Stimulated activated CD8-positive, alpha-beta memory T cell treated with anti-CD3 and anti-CD28 coated beads, Interleukin-4, amount 100 ng/mL, for 24 hours (primary cell): ENCODE measurements around the gene CPXM1.

ENCODE experiments used
- DNase-seq: peaks from one replicate; pipeline ENCODE4 v3.0.0-alpha.2; 2020; ENCODE audit warnings: low read depth

The CPXM1 gene

GRCh38 chr20:2763186-2763585, 37.2 kb downstream of the CPXM1 start:
- DNase-seq = no peak

DNA sequence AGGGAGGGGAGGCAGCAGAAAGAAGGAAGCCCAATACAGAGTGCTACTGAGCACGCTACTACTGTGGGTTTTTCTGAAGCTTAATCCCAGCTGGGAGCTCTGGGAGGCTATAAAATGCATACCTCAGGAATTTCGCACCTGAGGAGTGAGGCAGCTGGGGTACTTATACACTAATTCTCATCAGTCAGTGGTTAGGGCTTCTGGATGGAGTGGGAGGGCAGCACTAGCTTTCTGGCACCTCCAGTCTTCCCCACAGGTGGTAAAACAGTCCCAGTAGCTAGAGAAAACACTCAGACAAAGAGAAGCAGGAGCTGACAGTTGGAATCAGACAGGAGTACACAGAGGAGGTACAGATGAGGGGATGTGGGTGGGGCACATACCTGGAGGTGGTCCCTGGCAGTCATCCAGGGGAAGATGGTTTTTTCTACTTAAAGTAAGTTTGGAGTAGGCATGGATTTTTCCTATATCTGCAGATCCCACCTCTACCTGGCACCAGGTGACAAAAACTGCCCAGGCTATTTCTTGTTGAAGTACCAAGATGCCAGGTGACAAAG, 37.8 kb downstream of the CPXM1 start:
- no peak for DNase-seq

DNA sequence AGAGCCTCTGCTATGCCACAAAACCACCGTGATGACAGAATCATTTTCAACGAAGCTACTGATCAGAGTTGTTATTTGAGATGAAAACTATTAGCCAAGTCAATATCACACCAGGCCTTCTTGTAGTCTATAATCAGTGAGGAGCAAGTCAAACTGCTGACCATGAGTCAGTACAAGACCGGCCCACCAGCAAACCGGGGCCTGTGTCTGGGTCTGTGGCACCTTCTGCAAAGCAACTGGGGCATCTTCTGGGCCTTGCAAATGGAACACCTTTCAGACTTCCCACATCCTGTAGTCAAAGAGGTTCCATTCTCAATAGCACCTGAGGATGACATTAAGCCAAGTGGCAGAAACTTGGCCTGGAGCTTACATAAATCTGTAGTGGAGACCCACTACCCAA, 38.5 kb downstream of the CPXM1 start:
- no peak for DNase-seq

- no peak for DNase-seq
Observed at GRCh38 chr20:2760952-2761305, 39.5 kb downstream of the CPXM1 start.

DNA sequence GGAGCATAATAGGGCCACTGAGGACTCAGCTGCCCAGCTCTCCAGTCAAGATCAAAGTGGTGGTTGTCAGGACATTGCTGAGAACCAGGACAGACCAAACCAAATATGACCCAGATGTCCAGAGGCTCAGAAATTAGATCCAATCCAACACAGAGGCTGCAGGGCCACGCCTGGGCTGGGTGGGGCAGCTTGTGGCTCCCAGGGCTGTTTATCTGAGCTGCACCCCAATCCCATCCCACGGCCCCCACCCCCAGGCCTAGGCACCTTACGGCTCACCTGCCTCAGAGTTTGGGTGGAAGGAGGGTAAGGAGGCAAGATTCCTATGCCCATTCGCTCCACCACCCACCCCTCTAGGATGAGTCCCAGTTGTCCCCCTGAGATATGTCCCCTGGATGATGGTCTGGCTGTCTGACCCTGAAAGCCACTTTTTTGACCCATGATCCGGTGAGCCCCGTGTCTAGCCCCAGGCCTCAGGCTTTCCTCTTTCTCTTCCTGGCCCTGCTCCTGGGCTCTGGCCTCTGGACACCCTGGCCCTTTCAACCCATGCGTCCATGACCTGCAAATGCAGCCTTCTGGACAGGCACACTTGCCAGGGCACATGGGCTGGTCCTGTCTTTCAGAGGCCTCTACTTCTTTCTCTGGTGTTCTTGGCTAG, 40.0 kb downstream of the CPXM1 start:
- no peak for DNase-seq

DNA sequence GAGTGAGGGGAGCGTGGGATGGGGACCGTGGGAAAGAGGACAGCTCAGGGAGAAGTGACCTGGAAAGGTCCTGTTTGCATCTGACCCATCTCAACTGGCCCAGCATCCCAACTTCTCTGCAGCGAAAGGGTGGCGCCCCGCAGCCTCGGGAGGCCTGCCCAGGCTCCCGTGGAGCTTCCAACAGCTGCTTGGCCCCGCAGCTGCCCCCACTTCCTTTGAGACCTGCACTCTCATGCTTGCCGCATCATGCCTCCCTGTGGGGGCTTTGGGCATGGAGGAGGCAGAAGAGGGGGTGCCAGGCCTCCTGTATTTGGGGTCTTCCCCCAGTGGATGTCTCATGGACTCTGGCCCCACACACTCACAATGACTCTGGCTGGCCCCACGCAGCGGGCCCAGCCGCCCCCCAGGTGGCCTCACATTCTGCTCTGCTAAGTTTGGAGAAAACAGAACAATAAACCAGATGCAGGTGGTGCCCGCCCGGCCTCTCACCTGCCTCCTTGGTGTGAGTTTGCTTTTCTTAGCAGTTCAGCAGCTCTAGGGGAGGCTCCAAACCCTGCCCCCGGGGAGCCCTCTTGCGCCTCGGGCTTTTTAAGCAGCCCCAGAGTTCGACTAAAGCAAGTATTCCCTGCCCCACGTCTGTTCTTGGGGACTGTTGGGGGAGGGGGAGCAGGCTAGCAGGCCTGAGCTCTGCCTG, 40.7 kb downstream of the CPXM1 start:
- no peak for DNase-seq

GRCh38 chr20:2759143-2759542, 41.3 kb downstream of the CPXM1 start:
- no peak for DNase-seq

DNA sequence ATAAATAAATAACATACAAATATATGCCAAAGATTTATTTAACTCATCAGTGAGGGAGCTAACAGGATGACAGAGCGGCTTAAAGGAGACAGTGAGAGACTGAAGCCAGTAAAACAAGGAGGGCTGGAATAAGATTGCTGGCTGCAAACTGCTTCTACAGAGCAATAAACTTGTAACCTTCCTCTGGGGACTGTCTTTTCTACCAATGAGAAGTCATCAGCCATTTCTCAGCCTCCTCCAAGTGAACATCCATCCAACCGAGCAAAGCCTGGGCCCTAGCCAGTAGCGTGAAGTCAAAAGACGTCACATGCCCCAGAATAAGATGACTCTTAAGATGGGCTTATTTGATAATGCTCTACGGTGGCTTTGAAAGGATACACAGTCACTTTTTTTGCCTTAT, 42.5 kb downstream of the CPXM1 start:
- DNase-seq = no peak

DNA sequence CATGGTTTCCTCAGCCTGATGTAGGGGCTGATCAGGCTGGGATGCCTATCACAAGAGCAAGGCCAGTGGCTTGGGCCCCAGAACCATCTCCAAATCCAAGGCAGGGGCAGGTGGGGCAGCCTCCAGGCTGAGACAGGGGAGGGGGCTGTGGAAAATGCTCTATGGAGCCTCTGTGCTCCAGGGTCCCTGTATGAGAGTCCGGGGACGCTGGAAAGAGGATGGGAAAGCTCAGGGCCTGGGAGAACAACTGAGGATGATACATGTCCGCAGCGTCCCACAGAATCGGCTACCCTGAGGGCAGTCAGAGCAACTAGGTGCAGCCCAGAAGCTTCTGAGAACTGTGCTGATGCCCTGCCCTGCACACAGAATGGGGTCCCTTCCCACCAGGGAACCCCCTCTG, 43.4 kb downstream of the CPXM1 start:
- no peak for DNase-seq

- no peak for DNase-seq
Observed at GRCh38 chr20:2756056-2756611, 44.3 kb downstream of the CPXM1 start.

- no peak for DNase-seq
Observed at GRCh38 chr20:2755451-2756055, 44.9 kb downstream of the CPXM1 start.

DNA sequence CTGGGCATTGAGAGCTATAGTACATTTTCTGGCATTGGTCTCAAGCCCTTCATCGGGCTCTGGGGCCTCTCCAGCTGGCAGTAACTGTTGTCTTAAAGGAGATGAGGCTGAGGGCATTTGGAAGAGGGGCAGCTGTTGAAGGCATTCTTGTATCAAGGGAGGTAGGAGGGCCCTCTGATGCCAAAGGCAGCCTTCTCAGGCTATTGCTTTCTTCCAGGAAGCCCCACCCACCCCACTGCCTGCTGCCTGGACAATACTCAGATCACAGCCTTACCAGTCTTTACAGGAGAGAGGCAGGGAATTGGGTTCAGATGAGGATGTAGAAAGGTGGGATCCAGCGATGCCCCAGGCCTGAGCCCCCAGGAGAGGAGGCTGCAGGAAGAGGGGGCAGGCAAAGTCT, 46.0 kb downstream of the CPXM1 start:
- DNase-seq = no peak

DNA sequence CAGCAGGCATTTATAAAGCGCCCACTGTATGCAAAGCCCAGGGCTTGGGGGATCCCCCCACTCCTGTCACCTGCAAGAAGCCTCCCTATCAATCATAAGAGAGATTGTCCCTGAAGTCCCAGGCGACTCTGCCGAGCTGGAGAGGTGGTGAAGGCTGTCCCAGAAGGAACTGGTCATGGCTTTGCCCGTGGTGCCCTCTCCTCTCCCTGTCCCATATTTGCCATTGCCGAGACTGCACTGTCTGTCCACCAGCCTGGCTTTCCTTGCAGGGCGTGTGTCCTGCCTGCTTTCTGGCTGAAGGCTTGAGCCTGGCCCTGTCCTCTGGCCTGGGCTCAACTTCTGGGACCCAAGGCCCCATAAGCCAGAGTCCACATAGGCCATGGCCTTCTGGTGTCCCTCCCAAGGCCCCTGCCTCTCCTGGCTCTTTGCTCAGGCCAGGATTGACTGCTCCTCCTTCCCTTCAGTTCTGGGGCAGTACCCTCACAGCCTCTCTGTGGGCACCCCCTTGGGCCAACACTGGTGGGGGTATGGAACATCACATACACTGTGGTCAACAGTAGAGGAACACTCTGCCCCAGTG, 46.9 kb downstream of the CPXM1 start:
- DNase-seq = no peak

DNA sequence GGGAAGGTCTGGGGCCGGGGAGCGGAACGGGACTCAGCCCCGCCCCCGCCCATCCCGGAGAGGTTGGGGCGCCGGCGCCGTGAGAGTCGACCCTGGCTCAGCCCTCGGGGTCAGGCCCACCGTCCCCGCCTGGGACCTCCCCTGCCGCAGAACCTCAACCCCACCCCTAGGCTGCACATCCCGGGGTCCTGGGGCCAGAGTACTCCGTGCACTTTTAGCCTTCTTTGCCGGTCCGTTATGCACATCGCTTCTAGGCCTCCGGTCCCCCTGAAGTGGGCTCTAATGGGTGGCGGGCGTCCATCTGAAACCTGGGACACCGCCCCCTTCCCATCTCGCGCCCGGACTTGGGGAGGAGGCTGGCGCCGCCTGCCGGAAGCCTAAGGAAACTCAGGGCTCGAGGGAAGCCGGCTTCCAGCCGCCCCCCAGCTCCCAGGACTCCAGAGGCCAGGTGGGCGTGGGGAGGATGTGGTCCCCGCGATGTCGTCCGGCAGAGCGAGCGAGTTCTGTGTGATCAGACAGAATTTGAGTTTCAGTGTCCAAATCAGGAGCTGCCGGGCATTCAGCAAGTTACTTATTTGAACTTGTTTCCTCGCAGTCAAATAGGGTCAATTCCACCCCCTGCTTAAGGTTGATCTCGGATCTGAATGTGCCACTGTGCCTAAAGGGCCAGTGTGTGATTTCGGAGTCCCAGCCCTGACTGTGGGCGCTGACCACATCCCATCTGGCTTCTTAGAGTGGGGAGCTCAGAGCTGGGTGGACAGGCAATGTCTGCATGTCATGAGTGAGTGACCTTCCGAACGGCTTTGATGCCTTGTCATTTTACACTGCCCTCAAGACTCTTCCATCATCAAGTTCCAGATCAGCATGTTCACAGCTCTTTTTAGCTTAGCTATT, 47.6 kb downstream of the CPXM1 start:
- no peak for DNase-seq

DNA sequence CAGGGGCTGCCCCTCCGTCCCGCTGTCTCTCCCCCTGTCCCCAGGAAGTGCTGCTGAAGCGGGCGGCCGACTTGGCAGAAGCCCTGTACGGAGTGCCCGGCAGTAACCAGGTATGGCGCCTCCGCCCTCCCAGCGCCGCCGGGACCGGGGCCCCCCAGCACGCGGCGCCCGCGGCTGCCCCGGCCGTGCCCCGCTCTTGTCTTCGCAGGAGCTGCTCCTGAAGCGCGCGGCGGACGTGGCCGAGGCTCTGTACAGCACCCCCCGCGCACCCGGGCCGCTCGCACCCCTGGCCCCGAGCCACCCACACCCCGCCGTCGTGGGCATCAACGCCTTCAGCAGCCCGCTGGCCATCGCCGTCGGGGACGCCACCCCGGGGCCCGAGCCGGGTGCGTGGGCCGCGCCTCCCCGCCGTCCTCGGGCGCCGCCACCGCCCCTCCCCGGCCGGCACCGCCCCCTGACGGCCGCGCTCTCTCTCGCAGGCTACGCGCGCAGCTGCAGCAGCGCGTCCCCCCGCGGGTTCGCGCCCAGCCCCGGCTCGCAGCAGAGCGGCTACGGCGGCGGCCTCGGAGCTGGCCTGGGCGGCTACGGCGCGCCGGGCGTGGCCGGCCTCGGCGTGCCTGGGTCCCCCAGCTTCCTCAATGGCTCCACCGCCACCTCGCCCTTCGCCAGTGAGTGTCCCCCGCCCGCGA, 48.4 kb downstream of the CPXM1 start:
- no peak for DNase-seq

- no peak for DNase-seq
Observed at GRCh38 chr20:2751347-2751877, 49.0 kb downstream of the CPXM1 start.

DNA sequence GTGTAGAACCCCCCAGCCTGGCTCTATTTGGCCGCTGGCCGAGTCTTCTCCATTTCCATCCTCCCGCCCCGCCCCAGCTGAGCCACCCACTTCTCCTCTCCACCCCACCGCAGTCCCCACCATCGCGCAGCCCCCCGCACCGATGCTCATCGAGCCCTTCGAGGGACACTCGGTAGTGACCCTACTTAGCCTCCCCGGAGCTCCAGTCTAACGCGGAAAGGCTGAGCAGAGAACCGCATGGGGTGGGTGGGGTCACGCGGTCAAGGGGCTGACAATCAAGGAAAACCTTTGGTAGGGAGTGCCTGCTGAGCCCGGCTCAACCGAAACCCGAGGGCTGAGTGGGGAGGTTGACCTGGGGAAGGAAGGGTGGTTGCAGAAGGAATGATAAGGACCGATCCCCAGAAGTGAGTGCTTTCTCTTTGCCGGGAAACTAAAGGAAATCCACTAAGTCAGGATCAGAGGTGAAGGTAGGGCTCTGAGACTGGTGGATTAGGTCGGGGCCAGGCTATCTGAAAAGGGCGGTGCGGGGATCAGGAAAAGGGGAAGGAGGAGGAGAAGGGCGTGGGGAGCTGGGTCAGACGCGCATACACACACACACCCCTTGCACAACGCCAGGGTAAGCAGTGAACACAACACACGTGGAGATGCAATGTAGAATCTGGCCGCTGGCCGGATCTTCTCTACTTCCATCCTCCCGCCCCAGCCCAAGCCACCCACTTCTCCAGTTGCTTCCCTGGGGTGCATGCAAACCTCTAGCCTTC, 49.8 kb downstream of the CPXM1 start:
- DNase-seq = no peak

DNA sequence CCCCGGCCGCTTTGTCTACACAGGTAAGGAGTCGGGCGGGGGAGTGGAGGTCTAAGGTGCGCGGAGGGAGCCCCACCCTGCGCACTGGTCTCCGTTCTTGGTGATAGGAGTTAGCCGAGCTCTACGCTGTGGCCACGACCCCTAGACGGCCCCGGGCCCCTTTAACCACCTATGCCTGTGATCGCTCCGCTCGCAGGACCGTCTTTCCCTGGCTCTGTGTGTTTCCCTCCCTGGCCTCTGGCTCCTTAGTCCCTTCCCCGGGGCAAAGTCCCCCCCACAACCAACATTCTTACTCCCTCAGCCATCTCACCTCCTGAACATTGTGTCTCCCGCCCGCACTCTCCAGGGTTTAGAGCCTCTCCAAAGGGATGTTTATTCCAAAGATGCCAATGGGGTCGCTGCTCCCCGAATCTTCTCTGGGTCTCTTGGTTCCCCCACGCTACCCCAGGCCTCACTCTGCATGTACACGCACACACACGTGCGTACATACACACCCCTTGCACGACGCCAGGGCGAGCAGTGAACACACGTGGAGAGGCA, 50.4 kb downstream of the CPXM1 start:
- DNase-seq = no peak

- DNase-seq = no peak
Observed at GRCh38 chr20:2749343-2749950, 51.0 kb downstream of the CPXM1 start.
